IPS-15b (cell line): ENCODE results near the gene XNDC1N.

Experiments used
- H3K27me3 ChIP-seq: one replicate; pipeline ENCODE4 v1.6.1; 2013; ENCODE audit warnings: low read length; ENCODE audit not compliant: control insufficient read depth, insufficient read depth
- H3K36me3 ChIP-seq: one replicate; pipeline ENCODE4 v1.6.1; 2013; ENCODE audit warnings: low read length; ENCODE audit not compliant: control insufficient read depth, insufficient read depth
- H3K4me1 ChIP-seq: one replicate; pipeline ENCODE4 v1.6.1; 2013; ENCODE audit warnings: mild to moderate bottlenecking, low read length; ENCODE audit not compliant: control insufficient read depth, insufficient read depth
- H3K4me3 ChIP-seq: one replicate; pipeline ENCODE4 v1.5.1; 2013; ENCODE audit warnings: low read depth, low read length
- H3K9ac ChIP-seq: one replicate; pipeline ENCODE4 v1.6.1; 2013; ENCODE audit warnings: low read depth, mild to moderate bottlenecking, low read length
- H3K9me3 ChIP-seq: one replicate; pipeline ENCODE4 v1.6.1; 2013; ENCODE audit warnings: mild to moderate bottlenecking, low read length; ENCODE audit not compliant: control insufficient read depth, insufficient read depth

XNDC1N gene

GRCh38 chr11:71927820-71928736 lies at the start of gene XNDC1N:
TSS of gene XNDC1N (minus strand) at chr11:71928594. CDS start at chr11:71923353, 5,241 bp downstream.
- Histone ChIP-seq H3K9ac (peak within 1 kb of the TSS; percentile 100), H3K27me3 (no peaks in the 10 kb centered on the region), H3K4me1 (peaks cover 3% of the 10 kb centered on the region), H3K9me3 (no peaks in the 10 kb centered on the region), H3K36me3 (no peaks in the 10 kb centered on the region), H3K4me3 (peak within 1 kb of the TSS; percentile 97)

GRCh38 chr11:71977743-71978418 lies 49.5 kb upstream of the XNDC1N start:
- no peaks in the 10 kb centered on the region for H3K9me3 ChIP-seq
- H3K27me3 ChIP-seq = no peaks in the 10 kb centered on the region
- H3K9ac ChIP-seq = no peak overlapping the region
- no peak overlapping the region for H3K4me3 ChIP-seq
- peaks cover 3% of the 10 kb centered on the region for H3K4me1 ChIP-seq
- no peaks in the 10 kb centered on the region for H3K36me3 ChIP-seq

- no peak overlapping the region for H3K9ac ChIP-seq
- peaks cover 3% of the 10 kb centered on the region for H3K4me1 ChIP-seq
- H3K27me3 ChIP-seq = no peaks in the 10 kb centered on the region
- H3K36me3 ChIP-seq = no peaks in the 10 kb centered on the region
- no peaks in the 10 kb centered on the region for H3K9me3 ChIP-seq
- no peak overlapping the region for H3K4me3 ChIP-seq
Measured at GRCh38 chr11:71977090-71977489, 48.7 kb upstream of the XNDC1N start.

- Histone ChIP-seq H3K9ac (no peak overlapping the region), H3K36me3 (no peaks in the 10 kb centered on the region), H3K9me3 (no peaks in the 10 kb centered on the region), H3K4me3 (no peak overlapping the region), H3K27me3 (no peaks in the 10 kb centered on the region), H3K4me1 (peaks cover 3% of the 10 kb centered on the region)
Measured at GRCh38 chr11:71976551-71976950, 48.2 kb upstream of the XNDC1N start.

- Histone ChIP-seq H3K9me3 (no peaks in the 10 kb centered on the region), H3K4me3 (no peak overlapping the region), H3K36me3 (no peaks in the 10 kb centered on the region), H3K27me3 (no peaks in the 10 kb centered on the region), H3K4me1 (no peaks in the 10 kb centered on the region), H3K9ac (no peak overlapping the region)
Measured at GRCh38 chr11:71971680-71972079, 43.3 kb upstream of the XNDC1N start.

GRCh38 chr11:71964641-71965040 lies 36.2 kb upstream of the XNDC1N start:
- H3K36me3 ChIP-seq = peaks cover 6% of the 10 kb centered on the region
- H3K9ac ChIP-seq = no peak overlapping the region
- no peaks in the 10 kb centered on the region for H3K9me3 ChIP-seq
- no peak overlapping the region for H3K4me3 ChIP-seq
- H3K27me3 ChIP-seq = no peaks in the 10 kb centered on the region
- H3K4me1 ChIP-seq = no peaks in the 10 kb centered on the region

GRCh38 chr11:71963468-71963867 lies 35.1 kb upstream of the XNDC1N start:
- H3K27me3 ChIP-seq = no peaks in the 10 kb centered on the region
- H3K36me3 ChIP-seq = peaks cover 6% of the 10 kb centered on the region
- H3K9me3 ChIP-seq = no peaks in the 10 kb centered on the region
- no peak overlapping the region for H3K9ac ChIP-seq
- no peak overlapping the region for H3K4me3 ChIP-seq
- H3K4me1 ChIP-seq = no peaks in the 10 kb centered on the region

- Histone ChIP-seq H3K27me3 (no peaks in the 10 kb centered on the region), H3K4me3 (no peak overlapping the region), H3K9me3 (no peaks in the 10 kb centered on the region), H3K9ac (no peak overlapping the region), H3K4me1 (no peaks in the 10 kb centered on the region), H3K36me3 (peaks cover 6% of the 10 kb centered on the region)
Measured at GRCh38 chr11:71962428-71963038, 34.1 kb upstream of the XNDC1N start.

- Histone ChIP-seq H3K4me3 (no peak overlapping the region), H3K9ac (no peak overlapping the region), H3K27me3 (no peaks in the 10 kb centered on the region), H3K9me3 (no peaks in the 10 kb centered on the region), H3K4me1 (no peaks in the 10 kb centered on the region), H3K36me3 (no peaks in the 10 kb centered on the region)
Measured at GRCh38 chr11:71955898-71956456, 27.6 kb upstream of the XNDC1N start.

- Histone ChIP-seq H3K27me3 (no peaks in the 10 kb centered on the region), H3K4me1 (no peaks in the 10 kb centered on the region)
Measured at GRCh38 chr11:71951741-71952310, 23.4 kb upstream of the XNDC1N start.

GRCh38 chr11:71949034-71949433 lies 20.6 kb upstream of the XNDC1N start:
- Histone ChIP-seq H3K9me3 (no peaks in the 10 kb centered on the region), H3K27me3 (no peaks in the 10 kb centered on the region), H3K9ac (no peak overlapping the region), H3K4me3 (no peak overlapping the region), H3K4me1 (no peaks in the 10 kb centered on the region), H3K36me3 (no peaks in the 10 kb centered on the region)

More at GRCh38 chr11:71951741-71952310, 23.4 kb upstream of the XNDC1N start:
- no peak overlapping the region for H3K9ac ChIP-seq
- no peaks in the 10 kb centered on the region for H3K9me3 ChIP-seq
- no peaks in the 10 kb centered on the region for H3K36me3 ChIP-seq
- no peak overlapping the region for H3K4me3 ChIP-seq
